Adrenal gland (tissue), 12 donors: ENCODE data around the gene SV2C. TPM values are rescaled to one million over a fixed set of nuclear protein-coding genes. Genes with fewer than 3 reads are reported as not detected.

ENCODE experiments used
- DNase-seq, 7 donors: peaks; one replicate each; pipeline ENCODE4 v3.0.0-alpha.2; 2019 to 2020
- H3K27ac ChIP-seq, 5 donors: fragments of 200-600 bp; sonication (generic) in 4 of 5; 1 replicate in 3 of 5; 2 replicates in 2 of 5; pipeline versions ENCODE4 v1.5.1 to v1.8.0; 2016 to 2020; ENCODE audit warnings: mild to moderate bottlenecking in 1 of 5
- H3K27me3 ChIP-seq: fragments of 200-600 bp; 2 replicates; pipeline ENCODE4 v1.8.0; 2021
- H3K36me3 ChIP-seq, 2 donors: fragments of 200-600 bp; replicated peaks in 1 of 2; 1 replicate in 1 of 2; 2 replicates in 1 of 2; pipeline versions ENCODE4 v1.5.1 to v1.8.0; 2018 to 2022
- H3K4me1 ChIP-seq, 2 donors: fragments of 200-600 bp; replicated peaks in 1 of 2; 1 replicate in 1 of 2; 2 replicates in 1 of 2; pipeline versions ENCODE4 v1.5.1 to v1.8.0; 2018 to 2021
- H3K4me3 ChIP-seq, 4 donors: fragments of 200-600 bp; sonication (generic) in 3 of 4; one replicate each; pipeline ENCODE4 v1.5.1; 2016 to 2018
- H3K9me3 ChIP-seq, 3 donors: fragments of 200-600 bp; sonication (generic) in 1 of 3; replicated peaks in 1 of 3; 1 replicate in 2 of 3; 2 replicates in 1 of 3; pipeline versions ENCODE4 v1.5.1 to v1.8.0; 2016 to 2021
- POLR2A ChIP-seq, 2 donors: fragments of 450-650 bp; IDR thresholded peaks; one replicate each; pipeline ENCODE4 v1.6.1; 2017; ENCODE audit warnings: antibody characterized with exemption in 2 of 2, mild to moderate bottlenecking in 2 of 2, moderate library complexity in 1 of 2
- WGBS, 4 donors: extraction: QIAGEN DNeasy Blood & Tissue Kit in 2 of 4; methylation state at CpG; one replicate each; pipeline versions ENCODE4 v1.1.5 to v1.1.7; 2013 to 2017; 5-methylcytosine and 5-hydroxymethylcytosine counted together
- intact Hi-C, 2 donors: fragments of 100-400 bp; cut with DNase I; formaldehyde crosslinking; loops; one replicate each; pipeline versions ENCODE4 v1.14.1 to v1.15.0; 2022 to 2023
- polyA plus RNA-seq, 3 donors: library from polyadenylated mRNA; stranded (reverse); fragments of 200-250 nt in 2 of 3; fragments of 350-450 nt in 1 of 3; fragmentation: Illumina TruSeq in 1 of 3; extraction: RNeasy Lipid Tissue Mini Kit (QIAGEN cat#74804) in 1 of 3; gene quantifications; one replicate each; pipeline ENCODE4 v1.2.3, GENCODE V29; 2013 to 2014
- total RNA-seq, 9 donors: library from RNA; depleted of rRNA in 4 of 9; stranded (reverse); fragments of >200 nt in 4 of 9; fragments of 120-200 nt in 1 of 9; fragmentation: NEBNext Ultra II Directional in 1 of 9; extraction: Animal tissue kit (Norgen Biotek cat#: 25700) in 1 of 9; gene quantifications; one replicate each; pipeline versions ENCODE4 v1.1.0 to v1.2.4, GENCODE V29; 2013 to 2023
- TF ChIP-seq, protein P1 (sequence below), 6 experiments: fragments of 450-650 bp in 4 of 6; fragments of 200-600 bp in 2 of 6; sonication (generic) in 1 of 6; IDR thresholded peaks; 1 replicate in 5 of 6; 2 replicates in 1 of 6; pipeline versions ENCODE4 v1.5.1 to v1.8.0; 2016 to 2021; ENCODE audit warnings: antibody characterized with exemption in 6 of 6, mild to moderate bottlenecking in 2 of 6, moderate library complexity in 1 of 6
- donor health status: healthy with polysubstance abuse.
- donor health status: Bipolar disorder and iron deficiency.
- donor health status: DM: yes; HTN: yes; CAD: no.
- donor health status: DM: no; HTN: no; CAD: no.
- donor health status: DM: no; HTN: no; CAD: no.
- donor health status: DM: yes; HTN: yes; CAD: no.

SV2C gene
- total and polyA plus RNA-seq, 12 donors: under 0.01 to 0.96 (median 0.19) TPM; not detected in 1

DNA sequence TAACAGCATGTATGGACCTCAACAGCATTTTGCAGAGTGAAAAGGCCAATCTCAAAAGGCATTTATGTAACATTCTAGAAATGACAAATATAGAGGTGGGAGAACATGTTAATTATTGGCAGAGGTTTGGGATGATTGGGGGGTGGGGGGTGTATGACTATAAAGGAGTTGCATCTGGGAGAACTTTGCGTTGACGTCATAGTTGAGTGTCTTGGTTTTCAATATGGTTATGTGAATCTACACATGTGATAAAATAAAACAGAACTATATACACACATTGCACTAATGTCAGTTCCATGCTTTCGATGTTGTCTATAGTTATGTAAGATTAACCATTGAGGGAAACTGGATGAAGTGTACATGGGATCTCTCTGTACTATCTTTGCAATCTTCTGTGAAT, 139.1 kb downstream of the SV2C start:
- DNase-seq: no peak
- TF ChIP-seq, protein P1, sequence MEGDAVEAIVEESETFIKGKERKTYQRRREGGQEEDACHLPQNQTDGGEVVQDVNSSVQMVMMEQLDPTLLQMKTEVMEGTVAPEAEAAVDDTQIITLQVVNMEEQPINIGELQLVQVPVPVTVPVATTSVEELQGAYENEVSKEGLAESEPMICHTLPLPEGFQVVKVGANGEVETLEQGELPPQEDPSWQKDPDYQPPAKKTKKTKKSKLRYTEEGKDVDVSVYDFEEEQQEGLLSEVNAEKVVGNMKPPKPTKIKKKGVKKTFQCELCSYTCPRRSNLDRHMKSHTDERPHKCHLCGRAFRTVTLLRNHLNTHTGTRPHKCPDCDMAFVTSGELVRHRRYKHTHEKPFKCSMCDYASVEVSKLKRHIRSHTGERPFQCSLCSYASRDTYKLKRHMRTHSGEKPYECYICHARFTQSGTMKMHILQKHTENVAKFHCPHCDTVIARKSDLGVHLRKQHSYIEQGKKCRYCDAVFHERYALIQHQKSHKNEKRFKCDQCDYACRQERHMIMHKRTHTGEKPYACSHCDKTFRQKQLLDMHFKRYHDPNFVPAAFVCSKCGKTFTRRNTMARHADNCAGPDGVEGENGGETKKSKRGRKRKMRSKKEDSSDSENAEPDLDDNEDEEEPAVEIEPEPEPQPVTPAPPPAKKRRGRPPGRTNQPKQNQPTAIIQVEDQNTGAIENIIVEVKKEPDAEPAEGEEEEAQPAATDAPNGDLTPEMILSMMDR (IDR thresholded peaks at IDR 0.05): no peak
- TF ChIP-seq POLR2A (IDR thresholded peaks at IDR 0.05): no peak
- intact Hi-C loops: no loop called here
- no peak overlapping the region for H3K4me3 ChIP-seq
- no peak overlapping the region for H3K27ac ChIP-seq
- 86 to 94% (median 90%) methylated on average over 3 of the region's 3 CpGs for WGBS, 4 donors
- H3K36me3 ChIP-seq: no peaks in the 10 kb centered on the region
- H3K27me3 ChIP-seq: no peaks in the 10 kb centered on the region
- H3K9me3 ChIP-seq: no peaks in the 10 kb centered on the region
- H3K4me1 ChIP-seq: no peaks in the 10 kb centered on the region

DNA sequence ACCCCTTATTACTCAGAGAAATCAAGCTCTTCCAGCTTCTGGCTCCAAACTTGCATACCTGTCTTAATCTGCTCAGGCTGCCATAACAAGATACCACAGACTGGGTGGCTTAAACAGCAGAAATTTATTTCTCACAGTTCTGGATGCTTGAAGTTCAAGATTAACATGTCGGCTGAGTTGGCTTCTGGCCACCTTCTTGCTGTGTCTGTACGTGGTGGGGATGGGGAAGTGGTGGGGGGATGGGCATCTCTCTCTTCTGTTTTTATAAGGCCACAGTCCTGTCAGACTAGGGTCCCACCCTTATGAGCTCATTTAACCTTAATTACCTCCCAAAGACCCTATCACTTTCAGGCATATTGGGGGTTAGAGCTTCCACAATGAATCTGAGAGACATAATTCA, 140.5 kb downstream of the SV2C start:
- Histone ChIP-seq H3K4me3 (no peak overlapping the region), H3K4me1 (no peaks in the 10 kb centered on the region), H3K27ac (no peak overlapping the region), H3K27me3 (no peaks in the 10 kb centered on the region), H3K9me3 (no peaks in the 10 kb centered on the region), H3K36me3 (no peaks in the 10 kb centered on the region)
- TF ChIP-seq POLR2A (IDR thresholded peaks at IDR 0.05): no peak
- TF ChIP-seq, protein P1 (IDR thresholded peaks at IDR 0.05): no peak
- WGBS, 4 donors: 14 to 31% (median 24%) methylated on average over 2 of the region's 2 CpGs
- DNase-seq: no peak
- intact Hi-C loops: no loop called here

DNA sequence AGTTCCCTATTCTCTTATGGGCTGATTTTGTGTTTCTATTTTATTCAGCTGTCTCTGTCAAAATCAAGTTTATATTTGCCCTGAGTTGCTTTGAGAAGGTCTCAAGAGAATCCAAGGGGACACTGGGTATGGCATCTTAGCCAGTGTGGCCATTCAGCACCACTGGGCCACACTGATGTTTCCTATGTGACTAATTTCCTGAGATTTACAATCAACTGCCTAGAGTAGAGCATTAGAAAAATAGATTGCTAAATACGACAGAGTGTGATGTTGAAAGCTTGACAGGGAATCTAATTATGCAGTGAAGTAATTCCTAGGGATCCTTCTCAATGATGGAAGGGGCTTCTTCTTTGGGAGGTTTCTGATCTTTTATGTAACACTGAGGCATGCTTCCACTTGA, 141.7 kb downstream of the SV2C start:
- intact Hi-C loops: no loop called here
- Histone ChIP-seq H3K9me3 (no peaks in the 10 kb centered on the region), H3K4me3 (no peak overlapping the region), H3K27ac (no peak overlapping the region), H3K27me3 (no peaks in the 10 kb centered on the region), H3K36me3 (no peaks in the 10 kb centered on the region), H3K4me1 (no peaks in the 10 kb centered on the region)
- TF ChIP-seq POLR2A (IDR thresholded peaks at IDR 0.05): no peak
- TF ChIP-seq, protein P1 (IDR thresholded peaks at IDR 0.05): no peak
- no peak for DNase-seq
- 56 to 62% (median 60%) methylated on average over 1 of the region's 1 CpG for WGBS, 4 donors

DNA sequence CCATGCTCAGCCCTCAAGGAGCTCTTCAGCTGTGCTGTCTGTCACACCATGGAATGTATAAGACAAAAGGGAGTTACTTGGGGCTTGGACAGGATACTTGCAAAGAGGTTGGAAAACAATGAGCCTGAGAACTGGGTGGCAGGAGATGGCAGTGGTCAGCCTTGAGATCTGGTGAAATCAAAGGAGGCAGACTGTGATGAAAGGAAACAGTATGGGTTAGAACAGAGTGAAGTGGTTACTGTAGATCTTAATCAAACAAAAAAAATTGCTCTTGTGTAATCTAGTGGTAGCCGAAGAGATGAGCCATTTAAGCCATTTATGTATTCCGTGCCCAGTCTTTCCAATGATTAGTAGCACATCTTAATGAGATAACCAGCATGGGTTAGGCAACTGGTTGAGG, 142.2 kb downstream of the SV2C start:
- DNase-seq: no peak
- H3K27ac ChIP-seq: no peak overlapping the region
- no peaks in the 10 kb centered on the region for H3K27me3 ChIP-seq
- no peaks in the 10 kb centered on the region for H3K9me3 ChIP-seq
- 73 to 89% (median 79%) methylated on average over 2 of the region's 2 CpGs for WGBS, 4 donors
- intact Hi-C loops: no loop called here
- no peak for TF ChIP-seq POLR2A (IDR thresholded peaks at IDR 0.05)
- TF ChIP-seq, protein P1 (IDR thresholded peaks at IDR 0.05): no peak
- H3K36me3 ChIP-seq: no peaks in the 10 kb centered on the region
- no peaks in the 10 kb centered on the region for H3K4me1 ChIP-seq
- H3K4me3 ChIP-seq: no peak overlapping the region
